Umbilical cord (tissue), 2 donors: ENCODE measurements around the gene EIF2A. TPM values are rescaled to one million over a fixed set of nuclear protein-coding genes. Genes with fewer than 3 reads are reported as not detected.
"Not testable (repeated sequence)": the region's sequence is repeated elsewhere in the genome, so short reads cannot be mapped to it uniquely, and the experiment has no call there.

Experiments used
- DNase-seq: peaks from one replicate; pipeline ENCODE4 v3.0.0-alpha.2; 2015; ENCODE audit warnings: low spot score
- total RNA-seq: library from RNA; depleted of rRNA; stranded (reverse); fragments of >200 nt; gene quantifications from one replicate; pipeline ENCODE4 v1.2.3, GENCODE V29; 2014; ENCODE audit warnings: low replicate concordance; ENCODE audit not compliant: insufficient read depth

EIF2A gene
- total RNA-seq, 1 donor from 2014 or later, result 291 TPM

GRCh38 chr3:150600647-150601530 is 54.3 kb downstream of the EIF2A start:
- not testable (repeated sequence) for DNase-seq

GRCh38 chr3:150602426-150603152 is 56.0 kb downstream of the EIF2A start:
- no peak for DNase-seq

GRCh38 chr3:150603153-150603979 is 56.8 kb downstream of the EIF2A start, which contains the start of gene SELENOT:
Gene SELENOT, plus strand, starts transcription at chr3:150603321. Its CDS starts 42 bp downstream, at chr3:150603363.
- peak; percentile 98 for DNase-seq

GRCh38 chr3:150603980-150604319 is 57.4 kb downstream of the EIF2A start:
- DNase-seq, result no peak

GRCh38 chr3:150605998-150606641 is 59.5 kb downstream of the EIF2A start:
- DNase-seq, result no peak

- DNase-seq, result no peak
Observed at GRCh38 chr3:150607267-150608065, 60.9 kb downstream of the EIF2A start.

- DNase-seq, result no peak
Observed at GRCh38 chr3:150609988-150610387, 63.4 kb downstream of the EIF2A start.

- DNase-seq, result no peak
Observed at GRCh38 chr3:150610785-150611184, 64.2 kb downstream of the EIF2A start.

- no peak for DNase-seq
Observed at GRCh38 chr3:150611666-150612065, 65.1 kb downstream of the EIF2A start.

GRCh38 chr3:150612494-150612893 is 65.9 kb downstream of the EIF2A start:
- no peak for DNase-seq

- DNase-seq, result no peak
Observed at GRCh38 chr3:150613034-150613433, 66.4 kb downstream of the EIF2A start.

- no peak for DNase-seq
Observed at GRCh38 chr3:150613709-150614480, 67.3 kb downstream of the EIF2A start.

- DNase-seq, result no peak
Observed at GRCh38 chr3:150620002-150620689, 73.6 kb downstream of the EIF2A start.

- not testable (repeated sequence) for DNase-seq
Observed at GRCh38 chr3:150622955-150623354, 76.4 kb downstream of the EIF2A start.

GRCh38 chr3:150623945-150624344 is 77.4 kb downstream of the EIF2A start:
- no peak for DNase-seq

- no peak for DNase-seq
Observed at GRCh38 chr3:150626148-150626930, 79.8 kb downstream of the EIF2A start.

- DNase-seq, result peak; percentile 89
Observed at GRCh38 chr3:150627557-150627956, 81.0 kb downstream of the EIF2A start.

- DNase-seq, result no peak
Observed at GRCh38 chr3:150631515-150632221, 85.1 kb downstream of the EIF2A start.
